Endothelial cell of umbilical vein (primary cell): Measurements from ENCODE around the gene GARIN5B. TPM values are rescaled to one million over a fixed set of nuclear protein-coding genes. Genes with fewer than 3 reads are reported as not detected.

Experiments
- BruUV-seq: library from RNA; stranded (reverse); fragments of 400-500 nt; replicated peaks from 2 replicates; lab custom pipeline; 2021; lab: Mats Ljungman, UMichigan
- CTCF ChIA-PET: fragments of 300-600, 350-600 bp; sonication (Branson Sonifier 250); formaldehyde crosslinking; loops from one replicate; lab custom pipeline; 2021; ENCODE audit warnings: antibody characterized with exemption, inconsistent platforms; lab: Charles Lee
- POLR2A ChIA-PET: fragments of 300-600, 350-600 bp; sonication (Branson Sonifier 250); formaldehyde crosslinking; loops from one replicate; lab custom pipeline; 2021; ENCODE audit warnings: antibody characterized with exemption, inconsistent platforms; lab: Charles Lee
- DNase-seq: peaks from one replicate; pipeline ENCODE4 v3.0.0-alpha.2; 2011; ENCODE audit warnings: low read depth, low spot score
- FAIRE-seq: peaks from 2 replicates; lab custom pipeline; 2011; peaks lifted over from hg19 to GRCh38; lab: Jason Lieb, UNC
- H2AFZ ChIP-seq: 2 replicates; pipeline ENCODE4 v1.6.0; 2012; ENCODE audit warnings: low read depth, low read length, control low read depth, inconsistent platforms
- H3K27ac ChIP-seq: 2 replicates; pipeline ENCODE4 v1.5.1; 2011; ENCODE audit warnings: low read depth, mild to moderate bottlenecking, control low read depth, low read length, moderate library complexity; ENCODE audit not compliant: insufficient read depth
- H3K27me3 ChIP-seq, 2 experiments: 2 replicates each; pipeline versions ENCODE4 v1.6.0 to v1.6.1; 2011; ENCODE audit warnings: low read length in 2 of 2, mixed read lengths in 1 of 2; ENCODE audit not compliant: control insufficient read depth in 2 of 2, insufficient read depth in 2 of 2
- H3K36me3 ChIP-seq, 2 experiments: 2 replicates in 1 of 2; 3 replicates in 1 of 2; pipeline ENCODE4 v1.5.1; 2011; ENCODE audit warnings: low read length in 2 of 2, mild to moderate bottlenecking in 1 of 2, moderate library complexity in 1 of 2; ENCODE audit not compliant: control insufficient read depth in 2 of 2, insufficient read depth in 2 of 2; ENCODE audit errors: extremely low read depth in 1 of 2
- H3K4me1 ChIP-seq: 3 replicates; pipeline ENCODE4 v1.5.1; 2011; ENCODE audit warnings: mild to moderate bottlenecking, low read length; ENCODE audit not compliant: control insufficient read depth, insufficient read depth; ENCODE audit errors: extremely low read depth
- H3K4me2 ChIP-seq: 2 replicates; pipeline ENCODE4 v1.6.1; 2011; ENCODE audit warnings: low read length, control low read depth, mixed read lengths; ENCODE audit not compliant: insufficient read depth
- H3K4me3 ChIP-seq, 3 experiments: fragments of 200-600 bp in 1 of 3; sonication (generic), shearing (Covaris generic) in 1 of 3; replicated peaks in 1 of 3; 2 replicates each; pipeline ENCODE4 v1.5.1; 2011 to 2016; ENCODE audit warnings: control low read depth in 3 of 3, low read length in 3 of 3, mild to moderate bottlenecking in 2 of 3, inconsistent platforms in 1 of 3, low read depth in 1 of 3, moderate library complexity in 1 of 3; ENCODE audit not compliant: insufficient read depth in 1 of 3
- H3K79me2 ChIP-seq: 2 replicates; pipeline ENCODE4 v1.6.0; 2012; ENCODE audit warnings: low read length, inconsistent platforms; ENCODE audit not compliant: control insufficient read depth, insufficient read depth
- H3K9ac ChIP-seq: replicated peaks from 2 replicates; pipeline ENCODE3; 2011; ENCODE audit warnings: low read length, control low read depth; ENCODE audit not compliant: insufficient read depth; ENCODE audit errors: extremely low read depth
- H3K9me1 ChIP-seq: replicated peaks from 3 replicates; pipeline ENCODE4 v1.6.0; 2011; ENCODE audit warnings: mild to moderate bottlenecking, low read length; ENCODE audit not compliant: control insufficient read depth, insufficient read depth; ENCODE audit errors: extremely low read depth
- H3K9me3 ChIP-seq: replicated peaks from 2 replicates; pipeline ENCODE4 v1.5.1; 2012; ENCODE audit warnings: low read length, inconsistent platforms; ENCODE audit not compliant: control insufficient read depth, insufficient read depth
- H4K20me1 ChIP-seq: replicated peaks from 2 replicates; pipeline ENCODE3; 2011; ENCODE audit warnings: mild to moderate bottlenecking, low read length; ENCODE audit not compliant: control insufficient read depth, insufficient read depth; ENCODE audit errors: extremely low read depth
- CTCF ChIP-seq, 2 donors: IDR thresholded peaks; 1 replicate in 1 of 2; 2 replicates in 1 of 2; pipeline ENCODE4 v1.5.1; 2011; ENCODE audit warnings: low read length in 2 of 2, mild to moderate bottlenecking in 2 of 2, moderate library complexity in 2 of 2, control low read depth in 1 of 2, inconsistent platforms in 1 of 2, low read depth in 1 of 2; ENCODE audit not compliant: insufficient read depth in 1 of 2; ENCODE audit errors: extremely low read depth in 1 of 2
- EZH2 ChIP-seq: IDR thresholded peaks from 2 replicates; pipeline ENCODE4 v1.6.1; 2012; ENCODE audit warnings: borderline replicate concordance, low read depth, mild to moderate bottlenecking, moderate library complexity, low read length, inconsistent platforms; ENCODE audit not compliant: severe bottlenecking
- FOS ChIP-seq: IDR thresholded peaks from 2 replicates; pipeline ENCODE4 v1.6.1; 2011; ENCODE audit warnings: mild to moderate bottlenecking, low read length, moderate library complexity, borderline replicate concordance; ENCODE audit not compliant: insufficient read depth
- GATA2 ChIP-seq: IDR thresholded peaks from 2 replicates; pipeline ENCODE4 v1.7.0; 2011; ENCODE audit warnings: low read depth, mild to moderate bottlenecking, moderate library complexity, mixed read lengths, low read length; ENCODE audit not compliant: insufficient read length, insufficient read depth
- JUN ChIP-seq: IDR thresholded peaks from 2 replicates; pipeline ENCODE4 v1.6.1; 2011; ENCODE audit warnings: borderline replicate concordance, low read depth; ENCODE audit not compliant: insufficient read length, insufficient read depth
- MAX ChIP-seq: IDR thresholded peaks from 2 replicates; pipeline ENCODE4 v1.6.1; 2011; ENCODE audit not compliant: insufficient read depth, insufficient read length
- MYC ChIP-seq: IDR thresholded peaks from one replicate; pipeline ENCODE4 v1.6.1; 2011; ENCODE audit warnings: mild to moderate bottlenecking, low read depth, low read length
- POLR2A ChIP-seq: IDR thresholded peaks from 2 replicates; pipeline ENCODE4 v1.6.1; 2012; ENCODE audit warnings: low read depth, mild to moderate bottlenecking, control low read depth, low read length
- POLR2AphosphoS5 ChIP-seq: IDR thresholded peaks from 2 replicates; pipeline ENCODE4 v1.6.1; 2012; ENCODE audit warnings: low read depth, mild to moderate bottlenecking, control low read depth, low read length, moderate library complexity; ENCODE audit not compliant: insufficient read depth
- dilution Hi-C: fragments of 300-500 bp; cut with MboI; formaldehyde crosslinking; loops from one replicate; pipeline ENCODE4 v1.15.0; 2019; ENCODE audit warnings: low sequenced_read_pairs; ENCODE audit not compliant: extremely low pct_ligation_motif_present
- intact Hi-C: fragments of 100-400 bp; cut with micrococcal nuclease; formaldehyde crosslinking; loops from one replicate; pipeline ENCODE4 v1.10.0; 2022
- polyA plus RNA-seq, 4 experiments: library from polyadenylated mRNA; depleted of rRNA in 3 of 4; stranded (reverse) in 3 of 4; unstranded in 1 of 4; fragments of >200 nt; gene quantifications; 2 replicates each; pipeline versions ENCODE4 v1.2.1 to v1.2.3, GENCODE V29; 2011 to 2012; ENCODE audit warnings: missing spikeins in 1 of 4
- total RNA-seq: library from RNA; stranded (reverse); gene quantifications from 2 replicates; pipeline ENCODE4 v1.2.3, GENCODE V29; 2021

Gene GARIN5B
- total and polyA plus RNA-seq, 2 donors (not counting 3 experiments of a cell fraction or from before 2014, with no cell fraction given), result not detected

DNA sequence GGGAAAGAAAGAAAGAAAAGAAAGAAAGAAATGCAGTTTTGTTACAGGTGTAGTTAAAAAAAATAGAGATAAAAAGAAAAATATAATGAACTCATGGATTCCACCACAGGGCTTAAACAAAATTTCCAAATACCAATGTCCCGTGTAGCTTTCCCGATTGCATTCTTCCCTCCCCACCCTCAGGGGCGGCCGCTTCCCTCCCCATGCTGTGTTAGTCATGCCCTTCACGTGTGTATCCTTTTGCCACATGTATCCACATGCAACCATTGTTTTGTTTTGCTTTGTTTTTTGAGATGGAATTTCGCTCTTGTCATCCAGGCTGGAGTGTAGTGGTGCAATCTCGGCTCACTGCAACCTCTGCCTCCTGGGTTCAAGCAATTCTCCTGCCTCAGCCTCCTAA is 27.0 kb downstream of the GARIN5B start:
- no TSS peak for BruUV-seq
- dilution Hi-C loops, result no loop called here
- Histone ChIP-seq H3K9me3 (no peaks in the 10 kb centered on the region), H4K20me1 (no peaks in the 10 kb centered on the region), H3K27me3 (peaks cover 0 to 5% of the 10 kb centered on the region in 2 experiments), H3K4me1 (peaks cover 10% of the 10 kb centered on the region), H3K79me2 (no peaks in the 10 kb centered on the region), H3K4me2 (no peak overlapping the region), H2AFZ (no peak overlapping the region), H3K4me3 (no peak overlapping the region), H3K27ac (no peak overlapping the region), H3K36me3 (no peaks in the 10 kb centered on the region), H3K9ac (no peak overlapping the region), H3K9me1 (no peaks in the 10 kb centered on the region)
- TF ChIP-seq POLR2AphosphoS5 (no peak), MAX (no peak), FOS (no peak), GATA2 (no peak), JUN (no peak), POLR2A (no peak), CTCF (IDR thresholded peaks at IDR 0.05; ENCODE audit: extremely low read depth in 1 of 2, insufficient read depth in 1 of 2, low read depth in 1 of 2, low read length in 2 of 2) (no peak), EZH2 (no peak), MYC (no peak)
- intact Hi-C loops, result loop anchor here (10.0 kb wide), 1 partner anchor 319 kb away; the partner anchor contains the start of gene U2AF2
- FAIRE-seq (no peak), DNase-seq (no peak)
- CTCF ChIA-PET, result no interaction called here
- POLR2A ChIA-PET, result no interaction called here
